HepG2 (cell line): ENCODE data around the gene NEK6. TPM values are rescaled to one million over a fixed set of nuclear protein-coding genes. Genes with fewer than 3 reads are reported as not detected.

Experiments used
- ATF3 ChIP-seq: sonication (generic); formaldehyde crosslinking; IDR thresholded peaks from 2 replicates; pipeline ENCODE4 v1.4.0; 2020; ENCODE audit warnings: missing genetic modification reagents
- DRAP1 ChIP-seq: IDR thresholded peaks from 2 replicates; pipeline ENCODE4 v1.6.1; 2016; ENCODE audit warnings: missing genetic modification reagents, missing compliant biosample characterization
- FOXC1 ChIP-seq: sonication (generic); formaldehyde crosslinking; IDR thresholded peaks from 2 replicates; pipeline ENCODE4 v1.8.0; 2022; ENCODE audit warnings: mild to moderate bottlenecking, missing genetic modification reagents, borderline replicate concordance
- HMG20B ChIP-seq: conservative IDR thresholded peaks from 2 replicates; pipeline ENCODE4 v1.6.1; 2016; ENCODE audit warnings: missing genetic modification reagents, missing compliant biosample characterization
- JDP2 ChIP-seq: sonication (generic); formaldehyde crosslinking; IDR thresholded peaks from 2 replicates; pipeline ENCODE4 v1.8.1; 2022; ENCODE audit warnings: missing genetic modification reagents, borderline replicate concordance
- MED8 ChIP-seq: sonication (generic); formaldehyde crosslinking; IDR thresholded peaks from 2 replicates; pipeline ENCODE4 v1.8.1; 2023; ENCODE audit warnings: mild to moderate bottlenecking, missing genetic modification reagents; ENCODE audit not compliant: insufficient replicate concordance
- POLR2AphosphoS2 ChIP-seq: IDR thresholded peaks from 2 replicates; pipeline ENCODE4 v1.6.1; 2011; ENCODE audit warnings: low read depth, low read length, improper control_type of control experiment
- POLR2G ChIP-seq: fragments of 200-400 bp; formaldehyde crosslinking; IDR thresholded peaks from 2 replicates; pipeline ENCODE4 v1.6.1; 2018; ENCODE audit warnings: mild to moderate bottlenecking, low read depth, low read length, moderate library complexity
- SALL2 ChIP-seq: sonication (generic); formaldehyde crosslinking; IDR thresholded peaks from 2 replicates; pipeline ENCODE4 v1.8.1; 2023; ENCODE audit warnings: mild to moderate bottlenecking, missing genetic modification reagents, inconsistent platforms
- STAT5B ChIP-seq: sonication (generic); formaldehyde crosslinking; IDR thresholded peaks from 2 replicates; pipeline ENCODE4 v1.4.0; 2020; ENCODE audit warnings: missing genetic modification reagents
- YEATS2 ChIP-seq: sonication (generic); formaldehyde crosslinking; IDR thresholded peaks from 2 replicates; pipeline ENCODE4 v1.4.0; 2020; ENCODE audit warnings: missing genetic modification reagents, borderline replicate concordance
- ZBTB33 ChIP-seq: sonication (generic); formaldehyde crosslinking; IDR thresholded peaks from 2 replicates; pipeline ENCODE4 v1.4.0; 2020; ENCODE audit warnings: missing genetic modification reagents
- ZBTB42 ChIP-seq: sonication (generic); formaldehyde crosslinking; IDR thresholded peaks from 2 replicates; pipeline ENCODE4 v1.5.0; 2020; ENCODE audit warnings: mild to moderate bottlenecking, missing genetic modification reagents
- ZFX ChIP-seq: sonication (generic); formaldehyde crosslinking; IDR thresholded peaks from 2 replicates; pipeline ENCODE4 v1.4.0; 2020; ENCODE audit warnings: mild to moderate bottlenecking, low read depth, missing genetic modification reagents, moderate library complexity
- ZIK1 ChIP-seq: sonication (generic); formaldehyde crosslinking; IDR thresholded peaks from 2 replicates; pipeline ENCODE4 v1.5.0; 2020; ENCODE audit warnings: mild to moderate bottlenecking, low read depth, missing genetic modification reagents, borderline replicate concordance
- ZKSCAN8 ChIP-seq: IDR thresholded peaks from 2 replicates; pipeline ENCODE4 v1.6.1; 2016; ENCODE audit warnings: borderline replicate concordance, missing genetic modification reagents, missing compliant biosample characterization
- ZNF318 ChIP-seq: sonication (generic); formaldehyde crosslinking; IDR thresholded peaks from 2 replicates; pipeline ENCODE4 v1.4.0; 2020; ENCODE audit warnings: mild to moderate bottlenecking, missing genetic modification reagents
- ZNF543 ChIP-seq: sonication (generic); formaldehyde crosslinking; IDR thresholded peaks from 2 replicates; pipeline ENCODE4 v1.4.0; 2020; ENCODE audit warnings: mild to moderate bottlenecking, missing genetic modification reagents
- ZNF546 ChIP-seq: sonication (generic); formaldehyde crosslinking; conservative IDR thresholded peaks from 2 replicates; pipeline ENCODE4 v1.8.1; 2023; ENCODE audit warnings: mild to moderate bottlenecking, missing genetic modification reagents
- ZNF788 ChIP-seq: sonication (generic); formaldehyde crosslinking; IDR thresholded peaks from 2 replicates; pipeline ENCODE4 v1.5.0; 2020; ENCODE audit warnings: mild to moderate bottlenecking, missing genetic modification reagents, borderline replicate concordance
- polyA plus RNA-seq, 8 experiments: library from polyadenylated mRNA; depleted of rRNA in 3 of 8; stranded (reverse) in 7 of 8; unstranded in 1 of 8; fragments of >200 nt; fragmentation: Illumina TruSeq in 4 of 8; extraction: Trizol in 4 of 8; gene quantifications; 2 replicates each; pipeline versions ENCODE4 v1.2.1 to v1.2.3, GENCODE V29; 2011 to 2016; ENCODE audit warnings: low read depth in 4 of 8, missing spikeins in 1 of 8, mixed read lengths in 1 of 8; ENCODE audit not compliant: insufficient read depth in 1 of 8
- total RNA-seq, 5 experiments: library from RNA; depleted of rRNA; stranded (reverse); fragments of >200 nt; fragmentation: Illumina TruSeq; extraction: Trizol; gene quantifications; 2 replicates each; pipeline ENCODE4 v1.2.3, GENCODE V29; 2016; ENCODE audit warnings: low read depth in 1 of 5

Gene NEK6
- total and polyA plus RNA-seq, 2 of the 13 experiments (the other 11 are each of a cell fraction or from before 2014, with no cell fraction given), result 30.4 to 119 TPM

- TF ChIP-seq YEATS2 (CRISPR knock-in tag), result peak; percentile 77; the same call in 1 of the 2 replicates
- TF ChIP-seq ZNF318 (CRISPR knock-in tag), result no peak
- TF ChIP-seq ZBTB33 (CRISPR knock-in tag), result peak; percentile 74
- TF ChIP-seq FOXC1, result no peak
- no peak for TF ChIP-seq POLR2AphosphoS2
- TF ChIP-seq ZKSCAN8 (CRISPR knock-in tag), result peak; percentile 79; the same call in 1 of the 2 replicates
- peak; percentile 83; the same call in 1 of the 2 replicates for TF ChIP-seq HMG20B (CRISPR knock-in tag)
- TF ChIP-seq ZFX (CRISPR knock-in tag), result peak; percentile 68
- TF ChIP-seq DRAP1 (CRISPR knock-in tag), result peak; percentile 74
- no peak for TF ChIP-seq ZBTB42
- no peak for TF ChIP-seq ZIK1 (CRISPR knock-in tag)
- peak; percentile 73; the same call in 1 of the 2 replicates for TF ChIP-seq STAT5B (CRISPR knock-in tag)
- no peak for TF ChIP-seq ZNF543 (CRISPR knock-in tag)
- peak; percentile 53 for TF ChIP-seq MED8 (CRISPR knock-in tag)
- no peak for TF ChIP-seq JDP2 (CRISPR knock-in tag)
- no peak for TF ChIP-seq ZNF546 (CRISPR knock-in tag)
- peak; percentile 27; the same call in 1 of the 2 replicates for TF ChIP-seq ZNF788 (CRISPR knock-in tag)
- TF ChIP-seq ATF3 (CRISPR knock-in tag), result peak; percentile 89
- TF ChIP-seq SALL2 (CRISPR knock-in tag), result 0 out of 2 replicates have a peak, but pooled peaks have one; percentile 54
- TF ChIP-seq POLR2G, result peak; percentile 45; the same call in 1 of the 2 replicates
Observed at GRCh38 chr9:124386201-124386600, 128.5 kb downstream of the NEK6 start (continued).
